ENCODE data around the gene CYP1A2. TPM values are rescaled to one million over a fixed set of nuclear protein-coding genes. Genes with fewer than 3 reads are reported as not detected.
"Not testable (repeated sequence)": the region's sequence is repeated elsewhere in the genome, so short reads cannot be mapped to it uniquely, and the experiment has no call there.

The CYP1A2 gene
- total RNA-seq, 3 donors from 2014 or later (not counting 1 experiment from before 2014, with no cell fraction given), result not detected

DNA sequence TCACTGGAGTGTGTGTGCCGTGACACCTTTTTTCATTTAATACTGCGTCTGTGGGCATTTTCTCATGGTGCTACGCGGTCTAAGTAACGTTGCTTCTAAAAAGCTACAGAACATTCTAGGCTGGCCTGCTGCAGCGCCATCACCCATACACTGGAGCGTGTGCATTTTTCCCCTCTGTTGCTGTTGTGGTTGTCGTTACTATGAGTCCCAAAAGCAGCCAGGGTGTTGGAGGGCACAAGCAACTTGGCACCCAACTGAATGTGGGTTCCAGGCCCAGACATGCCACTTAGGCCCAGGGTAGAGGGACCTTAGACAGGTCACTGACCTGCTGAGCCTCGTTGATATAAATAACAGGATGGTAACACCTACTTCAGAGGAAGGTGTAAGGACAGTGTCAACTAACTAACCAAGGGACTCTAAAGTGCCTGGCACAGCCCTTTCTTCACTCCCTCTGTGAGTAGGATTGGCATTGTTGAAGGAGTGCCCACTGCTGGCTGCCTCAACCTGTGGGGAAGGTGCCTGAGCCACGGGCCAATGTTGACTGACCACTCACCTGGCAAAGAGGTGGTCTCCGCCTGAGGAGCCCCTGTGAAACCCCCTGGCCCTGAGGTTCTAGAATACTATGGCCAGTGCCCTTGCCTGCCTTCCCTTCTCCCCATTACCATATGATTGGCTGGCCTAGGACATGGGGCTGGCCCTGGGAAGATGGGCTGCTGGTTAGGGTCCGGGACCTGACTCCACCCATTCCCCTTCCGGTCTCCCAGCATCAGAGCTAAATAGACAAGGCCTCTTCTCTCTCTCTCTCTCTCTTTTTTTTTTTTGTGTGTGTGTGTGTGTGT is 36.8 kb downstream of the CYP1A2 start:
- peak overlapping the region; percentile 97 for H3K4me3 Mint-ChIP-seq
- intact Hi-C loops (cut with micrococcal nuclease), result loop anchor here (1.0 to 10.0 kb wide), 6 partner anchors 8 to 669 kb away; partner anchors contain the start of genes C15orf39, COX5A, SIN3A and ULK3
- H3K27ac Mint-ChIP-seq, result peak overlapping the region; percentile 95 to 100
- Histone ChIP-seq H3K9me3 (ENCODE audit: control insufficient read depth, insufficient read depth, low read length) (no peaks in the 10 kb centered on the region), H3K27ac (ENCODE audit: low read length) (peak overlapping the region; percentile 94), H3K27me3 (ENCODE audit: control insufficient read depth, insufficient read depth, low read length) (no peaks in the 10 kb centered on the region), H3K4me3 (ENCODE audit: low read length) (peak overlapping the region; percentile 92), H3K4me1 (ENCODE audit: control insufficient read depth, insufficient read depth, low read length) (peaks cover 90% of the 10 kb centered on the region), H3K36me3 (ENCODE audit: control insufficient read depth, insufficient read depth, low read length) (peaks cover 6% of the 10 kb centered on the region)
- H3K27me3 Mint-ChIP-seq (ENCODE audit: low read depth in 2 of 2), result no peaks in the 10 kb centered on the region
- TF ChIP-seq, protein P1, sequence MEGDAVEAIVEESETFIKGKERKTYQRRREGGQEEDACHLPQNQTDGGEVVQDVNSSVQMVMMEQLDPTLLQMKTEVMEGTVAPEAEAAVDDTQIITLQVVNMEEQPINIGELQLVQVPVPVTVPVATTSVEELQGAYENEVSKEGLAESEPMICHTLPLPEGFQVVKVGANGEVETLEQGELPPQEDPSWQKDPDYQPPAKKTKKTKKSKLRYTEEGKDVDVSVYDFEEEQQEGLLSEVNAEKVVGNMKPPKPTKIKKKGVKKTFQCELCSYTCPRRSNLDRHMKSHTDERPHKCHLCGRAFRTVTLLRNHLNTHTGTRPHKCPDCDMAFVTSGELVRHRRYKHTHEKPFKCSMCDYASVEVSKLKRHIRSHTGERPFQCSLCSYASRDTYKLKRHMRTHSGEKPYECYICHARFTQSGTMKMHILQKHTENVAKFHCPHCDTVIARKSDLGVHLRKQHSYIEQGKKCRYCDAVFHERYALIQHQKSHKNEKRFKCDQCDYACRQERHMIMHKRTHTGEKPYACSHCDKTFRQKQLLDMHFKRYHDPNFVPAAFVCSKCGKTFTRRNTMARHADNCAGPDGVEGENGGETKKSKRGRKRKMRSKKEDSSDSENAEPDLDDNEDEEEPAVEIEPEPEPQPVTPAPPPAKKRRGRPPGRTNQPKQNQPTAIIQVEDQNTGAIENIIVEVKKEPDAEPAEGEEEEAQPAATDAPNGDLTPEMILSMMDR (IDR thresholded peaks at IDR 0.05), result peak; percentile 0
- no peaks in the 10 kb centered on the region for H3K9me3 Mint-ChIP-seq
- ATAC-seq (peak; percentile 5 to 10 (median 5)), DNase-seq (peak; percentile 44 to 67)
- H3K4me1 Mint-ChIP-seq, result peaks cover 80 to 90% of the 10 kb centered on the region in 2 donors
- 20% methylated on average over 13 of the region's 13 CpGs for WGBS (ENCODE audit: insufficient coverage)
- H3K36me3 Mint-ChIP-seq, result no peaks in the 10 kb centered on the region

DNA sequence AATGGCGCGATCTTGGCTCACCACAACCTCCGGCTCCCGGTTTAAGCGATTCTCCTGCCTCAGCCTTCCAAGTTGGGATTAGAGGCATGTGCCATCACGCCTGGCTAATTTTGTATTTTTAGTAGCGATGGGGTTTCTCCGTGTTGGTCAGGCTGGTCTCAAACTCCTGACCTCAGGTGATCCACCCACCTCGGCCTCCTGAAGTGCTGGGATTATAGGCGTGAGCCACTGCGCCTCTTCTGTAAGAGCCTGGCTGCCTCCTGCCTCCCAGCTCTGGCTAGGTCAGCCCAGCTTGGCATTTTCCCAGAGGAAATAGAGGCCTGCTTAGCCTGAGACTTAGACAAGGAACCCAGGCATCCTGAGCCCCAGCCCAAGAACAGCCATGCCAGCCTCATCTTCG is 37.4 kb downstream of the CYP1A2 start:
- Mint-ChIP-seq H3K4me1 (peaks cover 80 to 90% of the 10 kb centered on the region in 2 donors), H3K4me3 (peak overlapping the region; percentile 97), H3K27ac (peak overlapping the region; percentile 95 to 100)
- H3K36me3 Mint-ChIP-seq; H3K27me3 Mint-ChIP-seq (ENCODE audit: low read depth in 2 of 2); H3K27me3 ChIP-seq (ENCODE audit: control insufficient read depth, insufficient read depth, low read length); H3K9me3 Mint-ChIP-seq; H3K36me3 ChIP-seq (ENCODE audit: control insufficient read depth, insufficient read depth, low read length); ATAC-seq; DNase-seq; H3K9me3 ChIP-seq (ENCODE audit: control insufficient read depth, insufficient read depth, low read length): not testable (repeated sequence)
- Histone ChIP-seq H3K27ac (ENCODE audit: low read length) (peak overlapping the region; percentile 94), H3K4me3 (ENCODE audit: low read length) (peak overlapping the region; percentile 37), H3K4me1 (ENCODE audit: control insufficient read depth, insufficient read depth, low read length) (peaks cover 88% of the 10 kb centered on the region)
- intact Hi-C loops (cut with micrococcal nuclease), result loop anchor here (2.0 to 10.0 kb wide), 5 partner anchors 15 to 669 kb away; partner anchors contain the start of genes C15orf39, COX5A, SIN3A and ULK3
- 25% methylated on average over 12 of the region's 12 CpGs for WGBS (ENCODE audit: insufficient coverage)

DNA sequence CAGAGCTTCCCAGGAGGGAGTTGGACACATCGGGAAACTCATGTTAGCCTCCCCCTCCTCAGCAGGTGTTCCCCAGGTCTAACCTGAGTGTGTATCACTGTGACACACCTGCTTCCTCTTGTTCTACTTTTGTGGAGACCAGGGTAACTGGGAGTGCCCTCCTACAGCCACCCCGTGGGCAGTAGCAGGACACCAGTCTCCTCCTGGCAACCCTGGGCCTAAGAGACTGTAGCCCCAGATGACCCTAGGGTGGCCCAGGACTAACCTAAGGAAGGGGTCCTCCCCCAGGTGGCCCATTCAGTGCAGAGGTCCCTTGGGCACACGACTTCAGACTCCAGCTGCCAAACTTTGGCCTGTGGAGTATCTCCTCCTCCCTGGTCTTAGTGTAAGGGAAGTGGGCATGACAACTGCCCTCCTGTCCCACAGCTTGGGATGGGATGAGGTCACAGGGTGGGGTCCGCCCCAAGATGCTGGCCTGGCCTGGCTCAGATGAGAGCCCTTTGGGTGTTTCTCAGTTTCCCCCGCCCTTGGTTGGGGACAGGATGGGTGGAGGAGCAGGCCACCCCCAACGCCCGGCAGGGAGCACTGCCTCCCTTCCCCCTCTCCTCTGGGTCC is 38.0 kb downstream of the CYP1A2 start:
- 6% methylated on average over 4 of the region's 7 CpGs for WGBS (ENCODE audit: insufficient coverage)

More for the DNA sequence above, 38.0 kb downstream of the CYP1A2 start:
- Histone ChIP-seq H3K9me3 (ENCODE audit: control insufficient read depth, insufficient read depth, low read length) (no peaks in the 10 kb centered on the region), H3K4me3 (ENCODE audit: low read length) (peak overlapping the region; percentile 37), H3K36me3 (ENCODE audit: control insufficient read depth, insufficient read depth, low read length) (peaks cover 6% of the 10 kb centered on the region), H3K27ac (ENCODE audit: low read length) (peak overlapping the region; percentile 94), H3K4me1 (ENCODE audit: control insufficient read depth, insufficient read depth, low read length) (peaks cover 85% of the 10 kb centered on the region), H3K27me3 (ENCODE audit: control insufficient read depth, insufficient read depth, low read length) (no peaks in the 10 kb centered on the region)
- Mint-ChIP-seq H3K4me3 (peak overlapping the region; percentile 97), H3K4me1 (peaks cover 80 to 90% of the 10 kb centered on the region in 2 donors), H3K36me3 (no peaks in the 10 kb centered on the region), H3K27ac (peak overlapping the region; percentile 95 to 100), H3K27me3 (ENCODE audit: low read depth in 2 of 2) (no peaks in the 10 kb centered on the region), H3K9me3 (no peaks in the 10 kb centered on the region)
- intact Hi-C loops (cut with micrococcal nuclease), result loop anchor here (1.0 to 10.0 kb wide), 6 partner anchors 10 to 668 kb away; partner anchors contain the start of genes C15orf39, COX5A, SIN3A and ULK3
- TF ChIP-seq, protein P1 (IDR thresholded peaks at IDR 0.05), result no peak
- ATAC-seq (no peak), DNase-seq (no peak)

Measured in natural killer cell (primary cell).